Neural cell (in vitro differentiated cells): ENCODE results near the gene LPAR1. TPM values are rescaled to one million over a fixed set of nuclear protein-coding genes. Genes with fewer than 3 reads are reported as not detected.

ENCODE experiments used
- H2AFZ ChIP-seq: fragments of 200-600, 300-800 bp; sonication (generic), shearing (Covaris generic); 2 replicates; pipeline ENCODE4 v1.6.0; 2014; ENCODE audit warnings: low read depth, mild to moderate bottlenecking, antibody characterized with exemption, low read length, moderate library complexity
- H3F3A ChIP-seq: fragments of 200-600 bp; shearing (Covaris generic); 2 replicates; pipeline ENCODE4 v1.6.1; 2016; ENCODE audit warnings: mild to moderate bottlenecking, moderate library complexity, mixed read lengths, antibody characterized with exemption, low read length; ENCODE audit not compliant: insufficient read depth, poor library complexity, severe bottlenecking
- H3K27ac ChIP-seq: fragments of 200-600, 300-800 bp; sonication (generic), shearing (Covaris generic); 2 replicates; pipeline ENCODE4 v1.5.1; 2014; ENCODE audit warnings: mild to moderate bottlenecking, low read length, moderate library complexity
- H3K27me3 ChIP-seq: fragments of 300-800, 200-600 bp; sonication (generic), shearing (Covaris generic); 2 replicates; pipeline ENCODE4 v1.6.0; 2014; ENCODE audit warnings: mild to moderate bottlenecking, low read depth, low read length, moderate library complexity; ENCODE audit not compliant: insufficient read depth
- H3K36me3 ChIP-seq: fragments of 300-800, 200-600 bp; sonication (generic), shearing (Covaris generic); 2 replicates; pipeline ENCODE4 v1.5.1; 2014; ENCODE audit warnings: mild to moderate bottlenecking, antibody characterized with exemption, low read length, moderate library complexity; ENCODE audit not compliant: insufficient read depth
- H3K4me2 ChIP-seq: fragments of 300-800, 200-600 bp; sonication (generic), shearing (Covaris generic); 2 replicates; pipeline ENCODE4 v1.6.0; 2014; ENCODE audit warnings: mild to moderate bottlenecking, low read length
- H3K4me3 ChIP-seq: fragments of 300-800, 200-600 bp; sonication (generic), shearing (Covaris generic); 2 replicates; pipeline ENCODE4 v1.5.1; 2014; ENCODE audit warnings: mild to moderate bottlenecking, low read length, moderate library complexity
- H3K79me2 ChIP-seq: fragments of 200-600 bp; shearing (Covaris generic); replicated peaks from 2 replicates; pipeline ENCODE4 v1.6.0; 2014; ENCODE audit warnings: mild to moderate bottlenecking, low read length, moderate library complexity; ENCODE audit not compliant: insufficient read depth
- H3K9ac ChIP-seq: fragments of 300-800, 200-600 bp; sonication (generic), shearing (Covaris generic); 2 replicates; pipeline ENCODE4 v1.6.1; 2016; ENCODE audit warnings: mild to moderate bottlenecking, low read length, mixed read lengths
- H3K9me2 ChIP-seq: fragments of 200-600 bp; shearing (Covaris generic); 2 replicates; pipeline ENCODE4 v1.6.1; 2016; ENCODE audit warnings: mild to moderate bottlenecking, low read length, mixed read lengths; ENCODE audit not compliant: insufficient read depth
- H3K9me3 ChIP-seq: fragments of 200-600, 300-800 bp; sonication (generic), shearing (Covaris generic); 2 replicates; pipeline ENCODE4 v1.6.1; 2016; ENCODE audit warnings: mild to moderate bottlenecking, mixed run types, low read length, moderate library complexity, mixed read lengths
- H4K20me1 ChIP-seq: fragments of 200-600 bp; shearing (Covaris generic); 2 replicates; pipeline ENCODE4 v1.6.1; 2016; ENCODE audit warnings: mild to moderate bottlenecking, mixed run types; ENCODE audit not compliant: insufficient read depth
- CTCF ChIP-seq: fragments of 450-650 bp; IDR thresholded peaks from 2 replicates; pipeline ENCODE4 v1.5.1; 2014; ENCODE audit warnings: antibody characterized with exemption, mild to moderate bottlenecking, moderate library complexity; ENCODE audit not compliant: poor library complexity, severe bottlenecking
- EP300 ChIP-seq: fragments of 450-650 bp; conservative IDR thresholded peaks from 2 replicates; pipeline ENCODE4 v1.6.1; 2014; ENCODE audit warnings: antibody characterized with exemption, mild to moderate bottlenecking, moderate library complexity; ENCODE audit not compliant: poor library complexity, severe bottlenecking
- EZH2 ChIP-seq: fragments of 200-600, 300-800 bp; shearing (Covaris generic), sonication (generic); IDR thresholded peaks from 2 replicates; pipeline ENCODE4 v1.6.1; 2014; ENCODE audit warnings: antibody characterized with exemption, low read length, borderline replicate concordance, mild to moderate bottlenecking; ENCODE audit not compliant: insufficient read depth, poor library complexity, severe bottlenecking
- MXI1 ChIP-seq: fragments of 450-650 bp; conservative IDR thresholded peaks from 2 replicates; pipeline ENCODE4 v1.6.1; 2014; ENCODE audit warnings: antibody characterized with exemption, mild to moderate bottlenecking; ENCODE audit not compliant: poor library complexity, severe bottlenecking
- POLR2AphosphoS5 ChIP-seq: IDR thresholded peaks from 2 replicates; pipeline ENCODE4 v1.6.1; 2012
- RAD21 ChIP-seq: fragments of 450-650 bp; conservative IDR thresholded peaks from 2 replicates; pipeline ENCODE4 v1.6.1; 2014; ENCODE audit warnings: antibody characterized with exemption, mild to moderate bottlenecking, moderate library complexity
- REST ChIP-seq: IDR thresholded peaks from 2 replicates; pipeline ENCODE4 v1.6.1; 2012; ENCODE audit warnings: borderline replicate concordance
- SMC3 ChIP-seq: fragments of 450-650 bp; conservative IDR thresholded peaks from 2 replicates; pipeline ENCODE4 v1.6.1; 2014; ENCODE audit warnings: antibody characterized with exemption, mild to moderate bottlenecking, moderate library complexity; ENCODE audit not compliant: poor library complexity
- TAF1 ChIP-seq: IDR thresholded peaks from 2 replicates; pipeline ENCODE4 v1.6.1; 2012; ENCODE audit warnings: low read depth
- polyA plus RNA-seq: library from polyadenylated mRNA; depleted of rRNA; stranded (reverse); fragments of >200 nt; gene quantifications from 2 replicates; pipeline ENCODE4 v1.2.3, GENCODE V29; 2014

LPAR1 gene
- polyA plus RNA-seq, 1 donor from 2014 or later = 0.54 TPM

GRCh38 chr9:110949081-110949480 lies 89.2 kb downstream of the LPAR1 start:
- TF ChIP-seq MXI1 (no peak), SMC3 (no peak), TAF1 (no peak), REST (no peak), EP300 (no peak), POLR2AphosphoS5 (no peak), EZH2 (no peak), CTCF (no peak), RAD21 (no peak)
- no peaks in the 10 kb centered on the region for H3K79me2 ChIP-seq

GRCh38 chr9:110947491-110948044 lies 90.7 kb downstream of the LPAR1 start:
- H3K36me3 ChIP-seq = no peaks in the 10 kb centered on the region
- H3K4me2 ChIP-seq = no peak overlapping the region
- no peaks in the 10 kb centered on the region for H3K9me2 ChIP-seq
- H3K4me3 ChIP-seq = no peak overlapping the region
- H3K9ac ChIP-seq = no peak overlapping the region
- H3K27ac ChIP-seq = no peak overlapping the region
- H3F3A ChIP-seq = no peaks in the 10 kb centered on the region
- no peaks in the 10 kb centered on the region for H3K9me3 ChIP-seq
- no peaks in the 10 kb centered on the region for H3K79me2 ChIP-seq
- H3K27me3 ChIP-seq = no peaks in the 10 kb centered on the region
- no peak for TF ChIP-seq MXI1
- no peak for TF ChIP-seq EP300
- TF ChIP-seq POLR2AphosphoS5 = no peak
- no peak for TF ChIP-seq CTCF
- no peak for TF ChIP-seq TAF1
- TF ChIP-seq REST = no peak
- TF ChIP-seq SMC3 = no peak
- no peak for TF ChIP-seq EZH2
- TF ChIP-seq RAD21 = no peak
- H4K20me1 ChIP-seq = no peaks in the 10 kb centered on the region
- H2AFZ ChIP-seq = no peak overlapping the region

More at GRCh38 chr9:110949081-110949480, 89.2 kb downstream of the LPAR1 start:
- H3K9me2 ChIP-seq = no peaks in the 10 kb centered on the region
- no peak overlapping the region for H3K4me3 ChIP-seq
- H3K27me3 ChIP-seq = no peaks in the 10 kb centered on the region
- no peaks in the 10 kb centered on the region for H4K20me1 ChIP-seq
- no peak overlapping the region for H3K9ac ChIP-seq
- H2AFZ ChIP-seq = no peak overlapping the region
- H3K9me3 ChIP-seq = no peaks in the 10 kb centered on the region
- H3K36me3 ChIP-seq = no peaks in the 10 kb centered on the region
- H3K27ac ChIP-seq = no peak overlapping the region
- H3F3A ChIP-seq = no peaks in the 10 kb centered on the region
- H3K4me2 ChIP-seq = no peak overlapping the region
